GM12873 (cell line): ENCODE data around the gene OGDH.

Experiments
- CTCF ChIP-seq: IDR thresholded peaks from 2 replicates; pipeline ENCODE4 v1.5.1; 2012; ENCODE audit warnings: low read depth, mild to moderate bottlenecking, moderate library complexity, low read length, control low read depth; ENCODE audit not compliant: insufficient read depth; ENCODE audit errors: missing control alignments

OGDH gene

GRCh38 chr7:44638611-44639557, 32.5 kb downstream of the OGDH start:
- TF ChIP-seq CTCF, result peak; percentile 5

GRCh38 chr7:44639671-44640321, 33.4 kb downstream of the OGDH start:
- TF ChIP-seq CTCF, result no peak

GRCh38 chr7:44643206-44643605, 36.8 kb downstream of the OGDH start:
- no peak for TF ChIP-seq CTCF

- no peak for TF ChIP-seq CTCF
These were observed 38.8 kb downstream of the OGDH start for GRCh38 chr7:44645254-44645653.

- no peak for TF ChIP-seq CTCF
These were observed 39.3 kb downstream of the OGDH start for GRCh38 chr7:44645696-44646095.

GRCh38 chr7:44646176-44646920, 39.9 kb downstream of the OGDH start:
- TF ChIP-seq CTCF, result no peak
